A549 (cell line): ENCODE measurements around the gene DDR2.

ENCODE experiments used
- EP300 ChIP-seq, 2 experiments: fragments of >200 bp; sonication (Bioruptor Twin); formaldehyde crosslinking; IDR thresholded peaks; 2 replicates in 1 of 2; 3 replicates in 1 of 2; pipeline ENCODE4 v1.6.1; 2016 to 2017
- MAZ ChIP-seq: fragments of 150-350 bp; IDR thresholded peaks from 2 replicates; pipeline ENCODE4 v1.6.1; 2014; ENCODE audit warnings: antibody characterized with exemption, low read depth, low read length, borderline replicate concordance
- PHF8 ChIP-seq: fragments of 200-600 bp; sonication (generic); IDR thresholded peaks from 2 replicates; pipeline ENCODE4 v1.6.1; 2016; ENCODE audit warnings: low read depth, mild to moderate bottlenecking, antibody characterized with exemption, moderate library complexity, borderline replicate concordance
- POLR2A ChIP-seq: IDR thresholded peaks from 2 replicates; pipeline ENCODE4 v1.6.1; 2012; ENCODE audit warnings: mild to moderate bottlenecking, low read length
- POLR2AphosphoS2 ChIP-seq: conservative IDR thresholded peaks from 2 replicates; pipeline ENCODE4 v1.6.1; 2012; ENCODE audit warnings: low read length, improper control_type of control experiment, inconsistent platforms
- RAD21 ChIP-seq, 2 experiments: fragments of >200 bp in 1 of 2; sonication (Bioruptor Twin) in 1 of 2; formaldehyde crosslinking in 1 of 2; IDR thresholded peaks in 1 of 2; conservative IDR thresholded peaks in 1 of 2; 2 replicates in 1 of 2; 3 replicates in 1 of 2; pipeline ENCODE4 v1.6.1; 2012 to 2018; ENCODE audit warnings: inconsistent platforms in 1 of 2
- TF ChIP-seq, protein P1 (sequence below): fragments of >200 bp; sonication (Bioruptor Twin); formaldehyde crosslinking; IDR thresholded peaks from 3 replicates; pipeline ENCODE4 v1.6.1; 2016
- TF ChIP-seq, protein P2 (sequence below): IDR thresholded peaks from 2 replicates; pipeline ENCODE4 v1.6.1; 2012
- TF ChIP-seq, protein P3 (sequence below): IDR thresholded peaks from 2 replicates; pipeline ENCODE4 v1.6.1; 2012
- TF ChIP-seq, protein P4 (sequence below): fragments of >200 bp; sonication (Bioruptor Twin); formaldehyde crosslinking; IDR thresholded peaks from 3 replicates; pipeline ENCODE4 v1.5.1; 2016
- TF ChIP-seq, protein P5 (sequence below): fragments of 200-600 bp; sonication (generic); IDR thresholded peaks from 2 replicates; pipeline ENCODE4 v1.6.1; 2016; ENCODE audit warnings: antibody characterized with exemption, mild to moderate bottlenecking, moderate library complexity

DNA sequence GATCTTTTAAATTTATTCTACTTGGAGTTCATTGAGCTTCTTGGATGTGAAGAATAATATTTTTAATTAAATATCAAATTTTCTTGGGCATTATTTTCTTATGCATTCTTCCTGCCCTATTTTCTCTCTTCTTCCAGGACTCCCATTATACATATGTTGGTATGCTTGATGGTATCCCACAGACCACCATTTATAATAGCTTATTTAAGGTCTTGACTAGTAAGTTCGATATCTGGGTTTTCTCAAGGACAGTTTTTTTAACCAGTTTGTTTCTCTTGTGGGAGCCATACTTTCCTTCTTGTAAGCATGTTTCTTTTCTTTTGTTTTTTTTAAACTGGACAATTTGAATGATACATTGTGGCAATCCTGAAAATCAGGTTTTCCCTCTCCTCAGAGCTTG, 15.4 kb upstream of the DDR2 start:
- TF ChIP-seq, protein P1, sequence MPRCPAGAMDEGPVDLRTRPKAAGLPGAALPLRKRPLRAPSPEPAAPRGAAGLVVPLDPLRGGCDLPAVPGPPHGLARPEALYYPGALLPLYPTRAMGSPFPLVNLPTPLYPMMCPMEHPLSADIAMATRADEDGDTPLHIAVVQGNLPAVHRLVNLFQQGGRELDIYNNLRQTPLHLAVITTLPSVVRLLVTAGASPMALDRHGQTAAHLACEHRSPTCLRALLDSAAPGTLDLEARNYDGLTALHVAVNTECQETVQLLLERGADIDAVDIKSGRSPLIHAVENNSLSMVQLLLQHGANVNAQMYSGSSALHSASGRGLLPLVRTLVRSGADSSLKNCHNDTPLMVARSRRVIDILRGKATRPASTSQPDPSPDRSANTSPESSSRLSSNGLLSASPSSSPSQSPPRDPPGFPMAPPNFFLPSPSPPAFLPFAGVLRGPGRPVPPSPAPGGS: no peak
- TF ChIP-seq MAZ (no peak), EP300 (IDR thresholded peaks at IDR 0.05) (no peak), POLR2AphosphoS2 (no peak), RAD21 (conservative IDR thresholded peaks at IDR 0.05 in 1 of 2, IDR thresholded peaks at IDR 0.05 in 1 of 2) (no peak), PHF8 (no peak), POLR2A (no peak)
- TF ChIP-seq, protein P2, sequence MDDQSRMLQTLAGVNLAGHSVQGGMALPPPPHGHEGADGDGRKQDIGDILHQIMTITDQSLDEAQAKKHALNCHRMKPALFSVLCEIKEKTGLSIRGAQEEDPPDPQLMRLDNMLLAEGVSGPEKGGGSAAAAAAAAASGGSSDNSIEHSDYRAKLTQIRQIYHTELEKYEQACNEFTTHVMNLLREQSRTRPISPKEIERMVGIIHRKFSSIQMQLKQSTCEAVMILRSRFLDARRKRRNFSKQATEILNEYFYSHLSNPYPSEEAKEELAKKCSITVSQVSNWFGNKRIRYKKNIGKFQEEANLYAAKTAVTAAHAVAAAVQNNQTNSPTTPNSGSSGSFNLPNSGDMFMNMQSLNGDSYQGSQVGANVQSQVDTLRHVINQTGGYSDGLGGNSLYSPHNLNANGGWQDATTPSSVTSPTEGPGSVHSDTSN: no peak
- TF ChIP-seq, protein P3, sequence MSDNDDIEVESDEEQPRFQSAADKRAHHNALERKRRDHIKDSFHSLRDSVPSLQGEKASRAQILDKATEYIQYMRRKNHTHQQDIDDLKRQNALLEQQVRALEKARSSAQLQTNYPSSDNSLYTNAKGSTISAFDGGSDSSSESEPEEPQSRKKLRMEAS: no peak
- TF ChIP-seq, protein P4, sequence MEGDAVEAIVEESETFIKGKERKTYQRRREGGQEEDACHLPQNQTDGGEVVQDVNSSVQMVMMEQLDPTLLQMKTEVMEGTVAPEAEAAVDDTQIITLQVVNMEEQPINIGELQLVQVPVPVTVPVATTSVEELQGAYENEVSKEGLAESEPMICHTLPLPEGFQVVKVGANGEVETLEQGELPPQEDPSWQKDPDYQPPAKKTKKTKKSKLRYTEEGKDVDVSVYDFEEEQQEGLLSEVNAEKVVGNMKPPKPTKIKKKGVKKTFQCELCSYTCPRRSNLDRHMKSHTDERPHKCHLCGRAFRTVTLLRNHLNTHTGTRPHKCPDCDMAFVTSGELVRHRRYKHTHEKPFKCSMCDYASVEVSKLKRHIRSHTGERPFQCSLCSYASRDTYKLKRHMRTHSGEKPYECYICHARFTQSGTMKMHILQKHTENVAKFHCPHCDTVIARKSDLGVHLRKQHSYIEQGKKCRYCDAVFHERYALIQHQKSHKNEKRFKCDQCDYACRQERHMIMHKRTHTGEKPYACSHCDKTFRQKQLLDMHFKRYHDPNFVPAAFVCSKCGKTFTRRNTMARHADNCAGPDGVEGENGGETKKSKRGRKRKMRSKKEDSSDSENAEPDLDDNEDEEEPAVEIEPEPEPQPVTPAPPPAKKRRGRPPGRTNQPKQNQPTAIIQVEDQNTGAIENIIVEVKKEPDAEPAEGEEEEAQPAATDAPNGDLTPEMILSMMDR: no peak
- TF ChIP-seq, protein P5, sequence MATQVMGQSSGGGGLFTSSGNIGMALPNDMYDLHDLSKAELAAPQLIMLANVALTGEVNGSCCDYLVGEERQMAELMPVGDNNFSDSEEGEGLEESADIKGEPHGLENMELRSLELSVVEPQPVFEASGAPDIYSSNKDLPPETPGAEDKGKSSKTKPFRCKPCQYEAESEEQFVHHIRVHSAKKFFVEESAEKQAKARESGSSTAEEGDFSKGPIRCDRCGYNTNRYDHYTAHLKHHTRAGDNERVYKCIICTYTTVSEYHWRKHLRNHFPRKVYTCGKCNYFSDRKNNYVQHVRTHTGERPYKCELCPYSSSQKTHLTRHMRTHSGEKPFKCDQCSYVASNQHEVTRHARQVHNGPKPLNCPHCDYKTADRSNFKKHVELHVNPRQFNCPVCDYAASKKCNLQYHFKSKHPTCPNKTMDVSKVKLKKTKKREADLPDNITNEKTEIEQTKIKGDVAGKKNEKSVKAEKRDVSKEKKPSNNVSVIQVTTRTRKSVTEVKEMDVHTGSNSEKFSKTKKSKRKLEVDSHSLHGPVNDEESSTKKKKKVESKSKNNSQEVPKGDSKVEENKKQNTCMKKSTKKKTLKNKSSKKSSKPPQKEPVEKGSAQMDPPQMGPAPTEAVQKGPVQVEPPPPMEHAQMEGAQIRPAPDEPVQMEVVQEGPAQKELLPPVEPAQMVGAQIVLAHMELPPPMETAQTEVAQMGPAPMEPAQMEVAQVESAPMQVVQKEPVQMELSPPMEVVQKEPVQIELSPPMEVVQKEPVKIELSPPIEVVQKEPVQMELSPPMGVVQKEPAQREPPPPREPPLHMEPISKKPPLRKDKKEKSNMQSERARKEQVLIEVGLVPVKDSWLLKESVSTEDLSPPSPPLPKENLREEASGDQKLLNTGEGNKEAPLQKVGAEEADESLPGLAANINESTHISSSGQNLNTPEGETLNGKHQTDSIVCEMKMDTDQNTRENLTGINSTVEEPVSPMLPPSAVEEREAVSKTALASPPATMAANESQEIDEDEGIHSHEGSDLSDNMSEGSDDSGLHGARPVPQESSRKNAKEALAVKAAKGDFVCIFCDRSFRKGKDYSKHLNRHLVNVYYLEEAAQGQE: no peak
